HCT116 (cell line): Measurements from ENCODE around the gene STARD4. TPM values are rescaled to one million over a fixed set of nuclear protein-coding genes. Genes with fewer than 3 reads are reported as not detected.

ENCODE experiments used
- ATAC-seq: fragments of 200-7000 bp; cut with Tn5 transposase; 2 replicates; pipeline ENCODE4 v1.9.1; 2020; ENCODE audit warnings: mild to moderate bottlenecking, moderate library complexity
- BruUV-seq: library from RNA; stranded (reverse); fragments of 400-500 nt; replicated peaks from 2 replicates; lab custom pipeline; 2021; lab: Mats Ljungman, UMichigan
- CTCF ChIA-PET: fragments of 300-600 bp; sonication (Branson Sonifier 250); formaldehyde crosslinking; loops from one replicate; lab custom pipeline; 2021; ENCODE audit warnings: antibody characterized with exemption; lab: Charles Lee
- POLR2A ChIA-PET: fragments of 300-600, 350-600 bp; sonication (Branson Sonifier 250); formaldehyde crosslinking; loops from one replicate; lab custom pipeline; 2021; ENCODE audit warnings: antibody characterized with exemption; lab: Charles Lee
- RAD21 ChIA-PET, 2 experiments: fragments of 300-600 bp; sonication (Branson Sonifier 250); formaldehyde crosslinking; loops; one replicate each; lab custom pipeline; 2023; ENCODE audit warnings: low total read pairs in 2 of 2; ENCODE audit not compliant: uncharacterized antibody in 2 of 2, unreplicated experiment in 2 of 2, low non-redundant PET in 1 of 2; lab: Charles Lee
- DNase-seq: peaks from one replicate; pipeline ENCODE4 v3.0.0-alpha.2; 2010; ENCODE audit warnings: low read depth, low spot score
- H2AFZ ChIP-seq: fragments of 200-600 bp; shearing (Covaris generic), sonication (generic); 2 replicates; pipeline ENCODE4 v1.6.1; 2017; ENCODE audit warnings: low read depth, mixed run types, mixed read lengths, antibody characterized with exemption, low read length; ENCODE audit not compliant: poor library complexity, severe bottlenecking
- H3K27ac ChIP-seq: 2 replicates; pipeline ENCODE4 v1.5.1; 2012; ENCODE audit warnings: low read depth, low read length
- H3K27me3 ChIP-seq: fragments of 200-600 bp; sonication (generic); 2 replicates; pipeline ENCODE4 v1.6.1; 2016; ENCODE audit warnings: mixed run types, low read length, mixed read lengths; ENCODE audit not compliant: insufficient read depth
- H3K36me3 ChIP-seq, 2 experiments: fragments of 200-500 bp in 1 of 2; fragments of 200-600 bp in 1 of 2; sonication (Bioruptor generic) in 1 of 2; sonication (generic) in 1 of 2; 2 replicates each; pipeline versions ENCODE4 v1.5.1 to v1.6.1; 2014 to 2016; ENCODE audit warnings: low read length in 2 of 2, inconsistent platforms in 1 of 2, mixed read lengths in 1 of 2, mixed run types in 1 of 2; ENCODE audit not compliant: insufficient read depth in 2 of 2, control insufficient read depth in 1 of 2
- H3K4me1 ChIP-seq, 2 experiments: fragments of 200-600 bp in 1 of 2; sonication (generic) in 1 of 2; 2 replicates each; pipeline versions ENCODE4 v1.5.1 to v1.6.1; 2012 to 2017; ENCODE audit warnings: low read length in 2 of 2, inconsistent platforms in 1 of 2, mild to moderate bottlenecking in 1 of 2, mixed read lengths in 1 of 2, mixed run types in 1 of 2, moderate library complexity in 1 of 2; ENCODE audit not compliant: insufficient read depth in 2 of 2, control insufficient read depth in 1 of 2
- H3K4me2 ChIP-seq: fragments of 200-600 bp; sonication (generic); 2 replicates; pipeline ENCODE4 v1.6.1; 2017; ENCODE audit warnings: mixed run types, low read length, mixed read lengths
- H3K4me3 ChIP-seq, 2 experiments: fragments of 200-600 bp in 1 of 2; sonication (generic) in 1 of 2; replicated peaks in 1 of 2; 2 replicates each; pipeline ENCODE4 v1.5.1; 2011 to 2016; ENCODE audit warnings: low read length in 2 of 2, control low read depth in 1 of 2, low read depth in 1 of 2, mild to moderate bottlenecking in 1 of 2, mixed read lengths in 1 of 2, mixed run types in 1 of 2
- H3K79me2 ChIP-seq: fragments of 200-600 bp; sonication (generic); 2 replicates; pipeline ENCODE4 v1.6.1; 2017; ENCODE audit warnings: mild to moderate bottlenecking, mixed run types, low read length, moderate library complexity, mixed read lengths; ENCODE audit not compliant: insufficient read depth
- H3K9ac ChIP-seq: fragments of 200-600 bp; sonication (generic); 2 replicates; pipeline ENCODE4 v1.6.1; 2016; ENCODE audit warnings: low read length, mixed read lengths
- H3K9me2 ChIP-seq: fragments of 200-600 bp; sonication (generic), shearing (Covaris generic); 2 replicates; pipeline ENCODE4 v1.6.1; 2017; ENCODE audit warnings: mixed run types, mild to moderate bottlenecking, moderate library complexity; ENCODE audit not compliant: insufficient read depth
- H3K9me3 ChIP-seq, 2 experiments: fragments of 200-500 bp in 1 of 2; fragments of 200-600 bp in 1 of 2; sonication (Bioruptor generic) in 1 of 2; sonication (generic) in 1 of 2; 2 replicates each; pipeline ENCODE4 v1.6.1; 2014 to 2017; ENCODE audit warnings: low read length in 2 of 2, mixed read lengths in 2 of 2, inconsistent platforms in 1 of 2, low read depth in 1 of 2, mild to moderate bottlenecking in 1 of 2, mixed run types in 1 of 2, moderate library complexity in 1 of 2; ENCODE audit not compliant: control insufficient read depth in 1 of 2, insufficient read depth in 1 of 2
- H4K20me1 ChIP-seq: fragments of 200-600 bp; sonication (generic), shearing (Covaris generic); 2 replicates; pipeline ENCODE4 v1.6.1; 2017; ENCODE audit warnings: mixed run types, mild to moderate bottlenecking, moderate library complexity; ENCODE audit not compliant: insufficient read depth
- CTCF ChIP-seq, 3 experiments: fragments of 200-600 bp in 1 of 3; sonication (generic) in 1 of 3; IDR thresholded peaks in 2 of 3; conservative IDR thresholded peaks in 1 of 3; 2 replicates each; pipeline ENCODE4 v1.5.1; 2012 to 2017; ENCODE audit warnings: low read depth in 2 of 3, low read length in 2 of 3, antibody characterized with exemption in 1 of 3, borderline replicate concordance in 1 of 3, control low read depth in 1 of 3, mild to moderate bottlenecking in 1 of 3, mixed read lengths in 1 of 3, mixed run types in 1 of 3, moderate library complexity in 1 of 3; ENCODE audit not compliant: insufficient read depth in 1 of 3
- RAD21 ChIP-seq: IDR thresholded peaks from 2 replicates; pipeline ENCODE4 v1.6.1; 2012; ENCODE audit warnings: low read depth, mild to moderate bottlenecking
- REST ChIP-seq: IDR thresholded peaks from 2 replicates; pipeline ENCODE4 v1.6.1; 2012; ENCODE audit warnings: low read depth
- SRF ChIP-seq: IDR thresholded peaks from 2 replicates; pipeline ENCODE4 v1.6.1; 2012; ENCODE audit warnings: low read depth
- ZBTB33 ChIP-seq: IDR thresholded peaks from 2 replicates; pipeline ENCODE4 v1.6.1; 2011; ENCODE audit warnings: mild to moderate bottlenecking, low read length, moderate library complexity; ENCODE audit not compliant: insufficient replicate concordance; ENCODE audit errors: extremely low read depth
- ZFX ChIP-seq: fragments of 450-650 bp; IDR thresholded peaks from 2 replicates; pipeline ENCODE4 v1.6.1; 2017
- intact Hi-C: fragments of 100-400 bp; cut with micrococcal nuclease; formaldehyde crosslinking; loops from 2 replicates; pipeline ENCODE4 v1.10.0; 2022
- total RNA-seq: library from RNA; stranded (reverse); gene quantifications from one replicate; pipeline ENCODE4 v1.2.1, GENCODE V29; 2021; ENCODE audit not compliant: unreplicated experiment

STARD4 gene
- total RNA-seq, 1 experiment from 2014 or later, result 44.3 TPM

- Histone ChIP-seq H3K9me3 (no peaks in the 10 kb centered on the region), H4K20me1 (no peaks in the 10 kb centered on the region), H3K9ac (no peak overlapping the region), H3K27me3 (no peaks in the 10 kb centered on the region), H3K27ac (no peak overlapping the region), H3K36me3 (no peaks in the 10 kb centered on the region), H3K4me1 (no peaks in the 10 kb centered on the region), H3K9me2 (no peaks in the 10 kb centered on the region), H3K4me2 (no peak overlapping the region), H3K4me3 (no peak overlapping the region), H2AFZ (no peak overlapping the region), H3K79me2 (no peaks in the 10 kb centered on the region)
- TF ChIP-seq RAD21 (peak; percentile 23; the same call in 1 of the 2 replicates), SRF (no peak), CTCF (IDR thresholded peaks at IDR 0.05 in 2 of 3, conservative IDR thresholded peaks at IDR 0.05 in 1 of 3; ENCODE audit: borderline replicate concordance in 1 of 3, insufficient read depth in 1 of 3, low read depth in 2 of 3, low read length in 2 of 3) (peak in 1 of 3 experiments; percentile 7; a peak in 1 of 6 replicates)
- intact Hi-C loops, result loop anchor here (5.0 kb wide), 1 partner anchor 321 kb away; no protein-coding TSS in a partner anchor
- ATAC-seq (no peak), DNase-seq (no peak)
- RAD21 ChIA-PET, result no interaction called here
- POLR2A ChIA-PET, result no interaction called here
- CTCF ChIA-PET, result no interaction called here
- no TSS peak for BruUV-seq
These were observed 34.1 kb downstream of the STARD4 start for GRCh38 chr5:111478266-111478665.

- Histone ChIP-seq H3K9me3 (no peaks in the 10 kb centered on the region), H3K9me2 (no peaks in the 10 kb centered on the region), H3K79me2 (no peaks in the 10 kb centered on the region)
- no peak for TF ChIP-seq ZFX
- TF ChIP-seq ZBTB33, result no peak
- no peak for TF ChIP-seq SRF
- TF ChIP-seq REST, result no peak
- TF ChIP-seq, all 23 proteins: peak for 0
- Histone ChIP-seq H3K36me3 (no peaks in the 10 kb centered on the region), H3K27me3 (no peaks in the 10 kb centered on the region), H3K27ac (no peak overlapping the region), H3K4me2 (no peak overlapping the region), H2AFZ (no peak overlapping the region), H3K9ac (no peak overlapping the region), H3K4me3 (no peak overlapping the region), H3K4me1 (no peaks in the 10 kb centered on the region), H4K20me1 (no peaks in the 10 kb centered on the region)
- CTCF ChIA-PET, result no interaction called here
- no TSS peak for BruUV-seq
- no peak for ATAC-seq
- RAD21 ChIA-PET, result no interaction called here
- intact Hi-C loops, result no loop called here
- no peak for DNase-seq
- POLR2A ChIA-PET, result no interaction called here
These were observed 39.8 kb downstream of the STARD4 start for GRCh38 chr5:111472579-111472978.
